Activated CD4-positive, CD25-positive, alpha-beta regulatory T cell (primary cell): Measurements from ENCODE around the gene PRRG4.
"Not testable (repeated sequence)": the region's sequence is repeated elsewhere in the genome, so short reads cannot be mapped to it uniquely, and the experiment has no call there.

Experiments
- DNase-seq, 4 experiments: peaks; one replicate each; lab custom pipeline; 2025; lab: John Stamatoyannopoulos, UW

The PRRG4 gene

GRCh38 chr11:32830796-32831195 lies 1.1 kb downstream of the PRRG4 start:
- no peak for DNase-seq

GRCh38 chr11:32831221-32831620 lies 1.5 kb downstream of the PRRG4 start:
- no peak for DNase-seq

GRCh38 chr11:32833921-32834320 lies 4.2 kb downstream of the PRRG4 start:
- no peak for DNase-seq

GRCh38 chr11:32836946-32837345 lies 7.2 kb downstream of the PRRG4 start:
- no peak for DNase-seq

GRCh38 chr11:32838505-32839274 lies 9.0 kb downstream of the PRRG4 start:
- DNase-seq, result no peak

GRCh38 chr11:32839308-32839707 lies 9.6 kb downstream of the PRRG4 start:
- DNase-seq, result no peak

GRCh38 chr11:32840587-32840986 lies 10.9 kb downstream of the PRRG4 start:
- no peak for DNase-seq

GRCh38 chr11:32843544-32843943 lies 13.8 kb downstream of the PRRG4 start:
- no peak for DNase-seq

- DNase-seq, result no peak
These were observed 17.8 kb downstream of the PRRG4 start for GRCh38 chr11:32847511-32847910.

- no peak for DNase-seq
These were observed 20.0 kb downstream of the PRRG4 start for GRCh38 chr11:32849761-32850160.

GRCh38 chr11:32851251-32851650 lies 21.5 kb downstream of the PRRG4 start:
- no peak for DNase-seq

GRCh38 chr11:32852207-32852606 lies 22.5 kb downstream of the PRRG4 start:
- no peak for DNase-seq

GRCh38 chr11:32855601-32856000 lies 25.9 kb downstream of the PRRG4 start:
- no peak for DNase-seq

- no peak for DNase-seq
These were observed 29.0 kb downstream of the PRRG4 start for GRCh38 chr11:32858731-32859130.

- DNase-seq, result no peak
These were observed 32.3 kb downstream of the PRRG4 start for GRCh38 chr11:32861850-32862577.

- no peak for DNase-seq
These were observed 34.8 kb downstream of the PRRG4 start for GRCh38 chr11:32864555-32864954.

GRCh38 chr11:32868752-32869151 lies 39.0 kb downstream of the PRRG4 start:
- DNase-seq, result not testable (repeated sequence)

GRCh38 chr11:32870676-32871075 lies 40.9 kb downstream of the PRRG4 start:
- DNase-seq, result no peak

GRCh38 chr11:32874132-32874531 lies 44.4 kb downstream of the PRRG4 start:
- no peak for DNase-seq

GRCh38 chr11:32881286-32881685 lies 51.6 kb downstream of the PRRG4 start:
- DNase-seq, result no peak

- no peak for DNase-seq
These were observed 53.7 kb downstream of the PRRG4 start for GRCh38 chr11:32883421-32883820.

- DNase-seq, result no peak
These were observed 54.3 kb downstream of the PRRG4 start for GRCh38 chr11:32884023-32884422.

GRCh38 chr11:32884770-32885384 lies 55.1 kb downstream of the PRRG4 start:
- DNase-seq, result no peak
